DND-41 (cell line): Measurements from ENCODE around the gene ZNF691.
"Not testable (repeated sequence)": the region's sequence is repeated elsewhere in the genome, so short reads cannot be mapped to it uniquely, and the experiment has no call there.

Experiments used
- ATAC-seq: fragments of 200-7000 bp; cut with Tn5 transposase; 3 replicates; pipeline ENCODE4 v1.9.1; 2021; ENCODE audit warnings: low read depth; ENCODE audit not compliant: insufficient read depth
- DNase-seq: peaks from one replicate; pipeline ENCODE4 v3.0.0-alpha.2; 2020
- H2AFZ ChIP-seq: 2 replicates; pipeline ENCODE4 v1.6.0; 2012; ENCODE audit warnings: low read depth, low read length
- H3K27ac ChIP-seq: 2 replicates; pipeline ENCODE4 v1.5.1; 2012; ENCODE audit warnings: low read length, inconsistent platforms
- H3K27me3 ChIP-seq: fragments of 200-600 bp; sonication (generic); 2 replicates; pipeline ENCODE4 v1.6.0; 2012; ENCODE audit warnings: low read length, mild to moderate bottlenecking, inconsistent platforms; ENCODE audit not compliant: insufficient read depth, poor library complexity
- H3K36me3 ChIP-seq: 2 replicates; pipeline ENCODE4 v1.5.1; 2012; ENCODE audit warnings: low read length, inconsistent platforms; ENCODE audit not compliant: insufficient read depth
- H3K4me1 ChIP-seq: 2 replicates; pipeline ENCODE4 v1.5.1; 2012; ENCODE audit warnings: mild to moderate bottlenecking, low read length; ENCODE audit not compliant: insufficient read depth
- H3K4me2 ChIP-seq: 2 replicates; pipeline ENCODE4 v1.6.0; 2012; ENCODE audit warnings: mild to moderate bottlenecking, moderate library complexity, low read length, inconsistent platforms; ENCODE audit not compliant: insufficient read depth
- H3K4me3 ChIP-seq, 2 experiments: fragments of 200-600 bp in 1 of 2; shearing (Covaris generic) in 1 of 2; 2 replicates each; pipeline ENCODE4 v1.5.1; 2012 to 2016; ENCODE audit warnings: inconsistent platforms in 2 of 2, low read length in 2 of 2, mild to moderate bottlenecking in 2 of 2, low read depth in 1 of 2, moderate library complexity in 1 of 2
- H3K79me2 ChIP-seq: 2 replicates; pipeline ENCODE4 v1.6.0; 2012; ENCODE audit warnings: low read length, inconsistent platforms; ENCODE audit not compliant: insufficient read depth
- H3K9ac ChIP-seq: 2 replicates; pipeline ENCODE4 v1.6.0; 2012; ENCODE audit warnings: low read depth, mild to moderate bottlenecking, inconsistent platforms, low read length, moderate library complexity
- H3K9me3 ChIP-seq: 2 replicates; pipeline ENCODE4 v1.5.1; 2012; ENCODE audit warnings: low read length, moderate library complexity, mild to moderate bottlenecking, inconsistent platforms; ENCODE audit not compliant: insufficient read depth, severe bottlenecking
- H4K20me1 ChIP-seq: 2 replicates; pipeline ENCODE4 v1.6.0; 2012; ENCODE audit warnings: low read length; ENCODE audit not compliant: insufficient read depth
- CTCF ChIP-seq: IDR thresholded peaks from 2 replicates; pipeline ENCODE4 v1.5.1; 2012; ENCODE audit warnings: borderline replicate concordance, low read length, moderate library complexity, mild to moderate bottlenecking; ENCODE audit not compliant: poor library complexity, severe bottlenecking; ENCODE audit errors: extremely low read depth
- EZH2 ChIP-seq: IDR thresholded peaks from 3 replicates; pipeline ENCODE4 v1.6.1; 2012; ENCODE audit warnings: borderline replicate concordance, low read depth, mild to moderate bottlenecking, moderate library complexity, low read length, inconsistent platforms; ENCODE audit not compliant: severe bottlenecking

Gene ZNF691

GRCh38 chr1:42807056-42807668 lies 39.3 kb upstream of the ZNF691 start:
- H3K79me2 ChIP-seq: no peaks in the 10 kb centered on the region
- no peaks in the 10 kb centered on the region for H4K20me1 ChIP-seq
- no peaks in the 10 kb centered on the region for H3K27me3 ChIP-seq
- ATAC-seq (no peak), DNase-seq (no peak)
- H3K4me2 ChIP-seq: no peak overlapping the region
- H3K4me3 ChIP-seq: no peak overlapping the region
- no peak overlapping the region for H2AFZ ChIP-seq
- no peak overlapping the region for H3K27ac ChIP-seq
- TF ChIP-seq CTCF (no peak), EZH2 (no peak)
- no peaks in the 10 kb centered on the region for H3K9me3 ChIP-seq
- H3K36me3 ChIP-seq: peaks cover 12% of the 10 kb centered on the region
- H3K9ac ChIP-seq: no peak overlapping the region
- H3K4me1 ChIP-seq: no peaks in the 10 kb centered on the region

- not testable (repeated sequence) for H3K4me3 ChIP-seq, H3K27me3 ChIP-seq, H4K20me1 ChIP-seq, H2AFZ ChIP-seq, ATAC-seq, H3K36me3 ChIP-seq, H3K27ac ChIP-seq, H3K9ac ChIP-seq, H3K9me3 ChIP-seq, DNase-seq, H3K79me2 ChIP-seq, H3K4me2 ChIP-seq
- peaks cover 24% of the 10 kb centered on the region for H3K4me1 ChIP-seq
Measured at GRCh38 chr1:42814815-42815214, 31.6 kb upstream of the ZNF691 start.

DNA sequence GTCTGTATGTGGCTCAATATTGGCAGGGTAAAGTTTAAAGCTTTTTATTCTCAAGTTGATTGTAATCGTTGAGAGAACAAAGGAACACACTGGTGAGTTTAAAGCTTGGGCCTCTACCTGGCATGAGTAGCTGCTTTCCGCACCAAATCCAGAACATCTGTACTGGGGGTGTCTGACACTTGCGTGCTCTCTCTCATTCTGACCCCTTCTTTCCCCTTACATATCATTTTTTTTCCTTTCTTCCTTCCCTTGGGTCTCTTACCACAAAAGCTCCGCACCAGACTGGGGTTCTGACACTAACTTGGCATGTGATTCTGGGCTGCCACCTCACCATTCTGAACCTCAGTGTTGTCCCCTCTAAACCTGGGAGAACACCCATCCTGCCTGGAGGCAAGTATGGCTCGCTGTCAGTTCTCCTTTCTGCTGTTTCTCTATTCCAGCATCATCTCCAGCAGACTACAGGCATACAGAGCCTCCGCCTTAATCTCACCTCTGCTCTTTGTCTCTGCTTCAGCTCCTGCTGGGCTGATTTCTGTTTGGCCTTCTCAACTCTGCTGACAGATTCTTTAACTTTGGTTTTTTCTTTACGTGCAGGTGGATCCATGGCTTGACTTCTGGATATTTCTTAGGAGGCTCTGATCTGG lies 30.4 kb upstream of the ZNF691 start:
- Histone ChIP-seq H2AFZ (peak overlapping the region; percentile 90), H3K4me1 (peaks cover 24% of the 10 kb centered on the region), H3K4me3 (peak overlapping the region; percentile 55 to 94), H3K9ac (peak overlapping the region; percentile 93), H3K9me3 (no peaks in the 10 kb centered on the region), H3K4me2 (peak overlapping the region; percentile 94), H4K20me1 (no peaks in the 10 kb centered on the region), H3K36me3 (no peaks in the 10 kb centered on the region; the same call in 1 of the 2 replicates), H3K27ac (peak overlapping the region; percentile 99), H3K79me2 (0 out of 2 replicates have a peak, but pooled peaks cover 6% of the 10 kb centered on the region), H3K27me3 (no peaks in the 10 kb centered on the region)
- no peak for TF ChIP-seq CTCF
- TF ChIP-seq EZH2: no peak
- 0 out of 3 replicates have a peak, but pooled peaks have one; percentile 1 for ATAC-seq
- DNase-seq: peak; percentile 12

DNA sequence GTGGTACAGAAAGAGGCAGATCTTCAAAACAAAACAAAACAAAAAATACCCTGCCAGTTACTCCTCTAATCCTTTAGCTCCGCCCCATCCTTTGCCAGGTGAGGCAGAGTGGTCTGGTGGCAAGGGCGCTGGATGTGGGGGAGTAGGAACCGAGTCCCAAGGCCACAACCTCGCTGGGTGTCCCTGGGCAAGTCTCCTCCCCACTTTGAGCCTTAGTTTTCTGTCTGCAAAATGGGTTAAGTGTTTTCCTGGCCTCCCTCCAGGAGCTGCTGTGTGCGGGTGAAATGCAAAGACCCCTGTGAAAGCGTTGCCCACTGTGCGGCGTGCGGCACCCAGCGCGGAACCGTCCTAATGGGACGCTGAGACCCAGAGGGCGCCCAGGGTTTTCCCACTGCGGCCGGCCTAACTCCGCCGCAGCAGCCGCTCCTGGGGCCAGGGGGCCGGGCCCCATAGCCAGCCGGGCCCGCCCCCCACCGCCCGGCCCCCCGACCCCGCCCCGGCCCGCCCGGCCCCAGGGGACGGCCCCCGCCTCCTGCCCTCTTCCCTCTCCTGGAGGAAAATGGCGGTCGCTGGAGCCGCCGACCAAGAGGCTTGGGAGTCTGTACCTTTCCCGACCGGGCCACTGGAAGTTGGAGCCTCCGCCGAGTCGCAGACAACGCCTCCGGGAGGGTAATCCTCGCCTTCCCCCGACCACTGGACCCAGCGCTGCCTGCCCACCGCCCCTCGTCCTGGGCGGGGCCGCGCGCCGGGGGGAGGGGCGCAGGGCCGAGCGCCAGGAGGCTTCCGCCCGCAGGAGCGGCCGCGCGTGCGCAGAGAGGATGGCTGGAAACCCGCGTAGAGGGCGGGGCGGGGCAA lies 29.6 kb upstream of the ZNF691 start, which contains the start of the genes ERMAP and SVBP:
TSS of gene ERMAP (plus strand) at position 538 of the 855 bp plus-strand sequence. CDS start 13,327 bp downstream, outside the sequence.
TSS of gene SVBP (minus strand) at position 813 of the 855 bp plus-strand sequence. CDS start 853 bp downstream, outside the sequence.
- H2AFZ ChIP-seq: peak within 1 kb of the TSS; percentile 94
- H4K20me1 ChIP-seq: no peaks in the 10 kb centered on the region
- H3K27me3 ChIP-seq: no peaks in the 10 kb centered on the region
- peak within 1 kb of the TSS; percentile 84 to 94 for H3K4me3 ChIP-seq
- 0 out of 2 replicates have a peak, but pooled peaks cover 6% of the 10 kb centered on the region for H3K79me2 ChIP-seq
- peak within 1 kb of the TSS; percentile 99 for H3K27ac ChIP-seq
- peak; percentile 93 for DNase-seq
- peak within 1 kb of the TSS; percentile 93 for H3K9ac ChIP-seq
- H3K4me2 ChIP-seq: peak within 1 kb of the TSS; percentile 94
- peaks cover 24% of the 10 kb centered on the region for H3K4me1 ChIP-seq
- ATAC-seq: peak; percentile 87
- H3K36me3 ChIP-seq: no peaks in the 10 kb centered on the region; the same call in 1 of the 2 replicates
- TF ChIP-seq EZH2: no peak
- no peak for TF ChIP-seq CTCF
- no peaks in the 10 kb centered on the region for H3K9me3 ChIP-seq
